Measurements from ENCODE around the gene KLHL35.

DNA sequence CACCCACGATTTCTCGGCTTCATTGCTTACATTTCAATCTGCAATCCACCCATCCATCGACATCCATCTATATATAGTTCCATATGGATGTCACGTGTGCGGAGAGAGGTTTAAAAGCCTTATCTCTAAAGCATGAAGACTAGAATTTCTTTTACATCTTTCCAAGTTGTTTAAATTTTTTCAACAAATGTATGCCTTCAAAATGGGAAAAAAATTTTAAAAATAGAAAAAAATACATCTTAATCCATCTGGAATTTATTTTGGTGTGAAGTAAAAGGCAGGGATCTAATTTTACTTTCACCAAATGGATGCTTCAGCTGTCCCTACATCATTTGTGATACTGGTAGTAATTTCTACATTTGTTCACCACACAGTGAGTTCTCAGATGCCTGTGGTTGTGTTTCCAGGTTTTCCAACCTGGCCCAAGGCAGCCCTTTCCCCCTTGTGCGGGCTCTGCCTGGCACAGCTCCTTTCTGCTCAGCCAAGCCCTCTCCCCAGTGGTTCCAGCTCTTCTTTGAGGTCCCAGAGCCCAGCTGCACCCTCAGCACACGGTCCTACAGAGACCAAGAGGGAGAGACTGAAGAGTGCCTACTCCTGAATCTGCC, 37.6 kb upstream of the KLHL35 start:
- TF ChIP-seq, protein P1, sequence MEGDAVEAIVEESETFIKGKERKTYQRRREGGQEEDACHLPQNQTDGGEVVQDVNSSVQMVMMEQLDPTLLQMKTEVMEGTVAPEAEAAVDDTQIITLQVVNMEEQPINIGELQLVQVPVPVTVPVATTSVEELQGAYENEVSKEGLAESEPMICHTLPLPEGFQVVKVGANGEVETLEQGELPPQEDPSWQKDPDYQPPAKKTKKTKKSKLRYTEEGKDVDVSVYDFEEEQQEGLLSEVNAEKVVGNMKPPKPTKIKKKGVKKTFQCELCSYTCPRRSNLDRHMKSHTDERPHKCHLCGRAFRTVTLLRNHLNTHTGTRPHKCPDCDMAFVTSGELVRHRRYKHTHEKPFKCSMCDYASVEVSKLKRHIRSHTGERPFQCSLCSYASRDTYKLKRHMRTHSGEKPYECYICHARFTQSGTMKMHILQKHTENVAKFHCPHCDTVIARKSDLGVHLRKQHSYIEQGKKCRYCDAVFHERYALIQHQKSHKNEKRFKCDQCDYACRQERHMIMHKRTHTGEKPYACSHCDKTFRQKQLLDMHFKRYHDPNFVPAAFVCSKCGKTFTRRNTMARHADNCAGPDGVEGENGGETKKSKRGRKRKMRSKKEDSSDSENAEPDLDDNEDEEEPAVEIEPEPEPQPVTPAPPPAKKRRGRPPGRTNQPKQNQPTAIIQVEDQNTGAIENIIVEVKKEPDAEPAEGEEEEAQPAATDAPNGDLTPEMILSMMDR (IDR thresholded peaks at IDR 0.05; ENCODE audit: low read depth, low read length, missing input control) = no peak
- no peak for TF ChIP-seq TAF1 (conservative IDR thresholded peaks at IDR 0.05)
- no peak for TF ChIP-seq GABPA (IDR thresholded peaks at IDR 0.05 in 1 of 2, conservative IDR thresholded peaks at IDR 0.05 in 1 of 2)
- TF ChIP-seq SP1 (IDR thresholded peaks at IDR 0.05) = no peak
- TF ChIP-seq, protein P2, sequence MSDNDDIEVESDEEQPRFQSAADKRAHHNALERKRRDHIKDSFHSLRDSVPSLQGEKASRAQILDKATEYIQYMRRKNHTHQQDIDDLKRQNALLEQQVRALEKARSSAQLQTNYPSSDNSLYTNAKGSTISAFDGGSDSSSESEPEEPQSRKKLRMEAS (IDR thresholded peaks at IDR 0.05) = no peak
- no peak for TF ChIP-seq RAD21 (IDR thresholded peaks at IDR 0.05)
- TF ChIP-seq YY1 (IDR thresholded peaks at IDR 0.05) = no peak
- TF ChIP-seq ZBTB33 (IDR thresholded peaks at IDR 0.05) = no peak
- no peak for TF ChIP-seq EGR1 (IDR thresholded peaks at IDR 0.05; ENCODE audit: low read depth in 2 of 2)
- TF ChIP-seq FOXA1 (IDR thresholded peaks at IDR 0.05) = no peak
- TF ChIP-seq, protein P3, sequence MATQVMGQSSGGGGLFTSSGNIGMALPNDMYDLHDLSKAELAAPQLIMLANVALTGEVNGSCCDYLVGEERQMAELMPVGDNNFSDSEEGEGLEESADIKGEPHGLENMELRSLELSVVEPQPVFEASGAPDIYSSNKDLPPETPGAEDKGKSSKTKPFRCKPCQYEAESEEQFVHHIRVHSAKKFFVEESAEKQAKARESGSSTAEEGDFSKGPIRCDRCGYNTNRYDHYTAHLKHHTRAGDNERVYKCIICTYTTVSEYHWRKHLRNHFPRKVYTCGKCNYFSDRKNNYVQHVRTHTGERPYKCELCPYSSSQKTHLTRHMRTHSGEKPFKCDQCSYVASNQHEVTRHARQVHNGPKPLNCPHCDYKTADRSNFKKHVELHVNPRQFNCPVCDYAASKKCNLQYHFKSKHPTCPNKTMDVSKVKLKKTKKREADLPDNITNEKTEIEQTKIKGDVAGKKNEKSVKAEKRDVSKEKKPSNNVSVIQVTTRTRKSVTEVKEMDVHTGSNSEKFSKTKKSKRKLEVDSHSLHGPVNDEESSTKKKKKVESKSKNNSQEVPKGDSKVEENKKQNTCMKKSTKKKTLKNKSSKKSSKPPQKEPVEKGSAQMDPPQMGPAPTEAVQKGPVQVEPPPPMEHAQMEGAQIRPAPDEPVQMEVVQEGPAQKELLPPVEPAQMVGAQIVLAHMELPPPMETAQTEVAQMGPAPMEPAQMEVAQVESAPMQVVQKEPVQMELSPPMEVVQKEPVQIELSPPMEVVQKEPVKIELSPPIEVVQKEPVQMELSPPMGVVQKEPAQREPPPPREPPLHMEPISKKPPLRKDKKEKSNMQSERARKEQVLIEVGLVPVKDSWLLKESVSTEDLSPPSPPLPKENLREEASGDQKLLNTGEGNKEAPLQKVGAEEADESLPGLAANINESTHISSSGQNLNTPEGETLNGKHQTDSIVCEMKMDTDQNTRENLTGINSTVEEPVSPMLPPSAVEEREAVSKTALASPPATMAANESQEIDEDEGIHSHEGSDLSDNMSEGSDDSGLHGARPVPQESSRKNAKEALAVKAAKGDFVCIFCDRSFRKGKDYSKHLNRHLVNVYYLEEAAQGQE (IDR thresholded peaks at IDR 0.05) = no peak
- TF ChIP-seq RXRA (IDR thresholded peaks at IDR 0.05) = no peak
- TF ChIP-seq ATF3 (IDR thresholded peaks at IDR 0.05) = no peak

Measured in liver (tissue), 3 donors.